Neural cell (in vitro differentiated cells): ENCODE results near the gene HOXA5. TPM values are rescaled to one million over a fixed set of nuclear protein-coding genes. Genes with fewer than 3 reads are reported as not detected.

ENCODE experiments used
- H2AFZ ChIP-seq: fragments of 200-600, 300-800 bp; sonication (generic), shearing (Covaris generic); 2 replicates; pipeline ENCODE4 v1.6.0; 2014; ENCODE audit warnings: low read depth, mild to moderate bottlenecking, antibody characterized with exemption, low read length, moderate library complexity
- H3F3A ChIP-seq: fragments of 200-600 bp; shearing (Covaris generic); 2 replicates; pipeline ENCODE4 v1.6.1; 2016; ENCODE audit warnings: mild to moderate bottlenecking, moderate library complexity, mixed read lengths, antibody characterized with exemption, low read length; ENCODE audit not compliant: insufficient read depth, poor library complexity, severe bottlenecking
- H3K27ac ChIP-seq: fragments of 200-600, 300-800 bp; sonication (generic), shearing (Covaris generic); 2 replicates; pipeline ENCODE4 v1.5.1; 2014; ENCODE audit warnings: mild to moderate bottlenecking, low read length, moderate library complexity
- H3K27me3 ChIP-seq: fragments of 300-800, 200-600 bp; sonication (generic), shearing (Covaris generic); 2 replicates; pipeline ENCODE4 v1.6.0; 2014; ENCODE audit warnings: mild to moderate bottlenecking, low read depth, low read length, moderate library complexity; ENCODE audit not compliant: insufficient read depth
- H3K36me3 ChIP-seq: fragments of 300-800, 200-600 bp; sonication (generic), shearing (Covaris generic); 2 replicates; pipeline ENCODE4 v1.5.1; 2014; ENCODE audit warnings: mild to moderate bottlenecking, antibody characterized with exemption, low read length, moderate library complexity; ENCODE audit not compliant: insufficient read depth
- H3K4me2 ChIP-seq: fragments of 300-800, 200-600 bp; sonication (generic), shearing (Covaris generic); 2 replicates; pipeline ENCODE4 v1.6.0; 2014; ENCODE audit warnings: mild to moderate bottlenecking, low read length
- H3K4me3 ChIP-seq: fragments of 300-800, 200-600 bp; sonication (generic), shearing (Covaris generic); 2 replicates; pipeline ENCODE4 v1.5.1; 2014; ENCODE audit warnings: mild to moderate bottlenecking, low read length, moderate library complexity
- H3K79me2 ChIP-seq: fragments of 200-600 bp; shearing (Covaris generic); replicated peaks from 2 replicates; pipeline ENCODE4 v1.6.0; 2014; ENCODE audit warnings: mild to moderate bottlenecking, low read length, moderate library complexity; ENCODE audit not compliant: insufficient read depth
- H3K9ac ChIP-seq: fragments of 300-800, 200-600 bp; sonication (generic), shearing (Covaris generic); 2 replicates; pipeline ENCODE4 v1.6.1; 2016; ENCODE audit warnings: mild to moderate bottlenecking, low read length, mixed read lengths
- H3K9me2 ChIP-seq: fragments of 200-600 bp; shearing (Covaris generic); 2 replicates; pipeline ENCODE4 v1.6.1; 2016; ENCODE audit warnings: mild to moderate bottlenecking, low read length, mixed read lengths; ENCODE audit not compliant: insufficient read depth
- H3K9me3 ChIP-seq: fragments of 200-600, 300-800 bp; sonication (generic), shearing (Covaris generic); 2 replicates; pipeline ENCODE4 v1.6.1; 2016; ENCODE audit warnings: mild to moderate bottlenecking, mixed run types, low read length, moderate library complexity, mixed read lengths
- H4K20me1 ChIP-seq: fragments of 200-600 bp; shearing (Covaris generic); 2 replicates; pipeline ENCODE4 v1.6.1; 2016; ENCODE audit warnings: mild to moderate bottlenecking, mixed run types; ENCODE audit not compliant: insufficient read depth
- EP300 ChIP-seq: fragments of 450-650 bp; conservative IDR thresholded peaks from 2 replicates; pipeline ENCODE4 v1.6.1; 2014; ENCODE audit warnings: antibody characterized with exemption, mild to moderate bottlenecking, moderate library complexity; ENCODE audit not compliant: poor library complexity, severe bottlenecking
- EZH2 ChIP-seq: fragments of 200-600, 300-800 bp; shearing (Covaris generic), sonication (generic); IDR thresholded peaks from 2 replicates; pipeline ENCODE4 v1.6.1; 2014; ENCODE audit warnings: antibody characterized with exemption, low read length, borderline replicate concordance, mild to moderate bottlenecking; ENCODE audit not compliant: insufficient read depth, poor library complexity, severe bottlenecking
- MXI1 ChIP-seq: fragments of 450-650 bp; conservative IDR thresholded peaks from 2 replicates; pipeline ENCODE4 v1.6.1; 2014; ENCODE audit warnings: antibody characterized with exemption, mild to moderate bottlenecking; ENCODE audit not compliant: poor library complexity, severe bottlenecking
- POLR2AphosphoS5 ChIP-seq: IDR thresholded peaks from 2 replicates; pipeline ENCODE4 v1.6.1; 2012
- RAD21 ChIP-seq: fragments of 450-650 bp; conservative IDR thresholded peaks from 2 replicates; pipeline ENCODE4 v1.6.1; 2014; ENCODE audit warnings: antibody characterized with exemption, mild to moderate bottlenecking, moderate library complexity
- SMC3 ChIP-seq: fragments of 450-650 bp; conservative IDR thresholded peaks from 2 replicates; pipeline ENCODE4 v1.6.1; 2014; ENCODE audit warnings: antibody characterized with exemption, mild to moderate bottlenecking, moderate library complexity; ENCODE audit not compliant: poor library complexity
- TAF1 ChIP-seq: IDR thresholded peaks from 2 replicates; pipeline ENCODE4 v1.6.1; 2012; ENCODE audit warnings: low read depth
- polyA plus RNA-seq: library from polyadenylated mRNA; depleted of rRNA; stranded (reverse); fragments of >200 nt; gene quantifications from 2 replicates; pipeline ENCODE4 v1.2.3, GENCODE V29; 2014
- TF ChIP-seq, protein P1 (sequence below): IDR thresholded peaks from 2 replicates; pipeline ENCODE4 v1.6.1; 2012; ENCODE audit warnings: borderline replicate concordance
- TF ChIP-seq, protein P2 (sequence below): fragments of 450-650 bp; IDR thresholded peaks from 2 replicates; pipeline ENCODE4 v1.5.1; 2014; ENCODE audit warnings: antibody characterized with exemption, mild to moderate bottlenecking, moderate library complexity; ENCODE audit not compliant: poor library complexity, severe bottlenecking

The HOXA5 gene
- polyA plus RNA-seq, 1 donor from 2014 or later: not detected

DNA sequence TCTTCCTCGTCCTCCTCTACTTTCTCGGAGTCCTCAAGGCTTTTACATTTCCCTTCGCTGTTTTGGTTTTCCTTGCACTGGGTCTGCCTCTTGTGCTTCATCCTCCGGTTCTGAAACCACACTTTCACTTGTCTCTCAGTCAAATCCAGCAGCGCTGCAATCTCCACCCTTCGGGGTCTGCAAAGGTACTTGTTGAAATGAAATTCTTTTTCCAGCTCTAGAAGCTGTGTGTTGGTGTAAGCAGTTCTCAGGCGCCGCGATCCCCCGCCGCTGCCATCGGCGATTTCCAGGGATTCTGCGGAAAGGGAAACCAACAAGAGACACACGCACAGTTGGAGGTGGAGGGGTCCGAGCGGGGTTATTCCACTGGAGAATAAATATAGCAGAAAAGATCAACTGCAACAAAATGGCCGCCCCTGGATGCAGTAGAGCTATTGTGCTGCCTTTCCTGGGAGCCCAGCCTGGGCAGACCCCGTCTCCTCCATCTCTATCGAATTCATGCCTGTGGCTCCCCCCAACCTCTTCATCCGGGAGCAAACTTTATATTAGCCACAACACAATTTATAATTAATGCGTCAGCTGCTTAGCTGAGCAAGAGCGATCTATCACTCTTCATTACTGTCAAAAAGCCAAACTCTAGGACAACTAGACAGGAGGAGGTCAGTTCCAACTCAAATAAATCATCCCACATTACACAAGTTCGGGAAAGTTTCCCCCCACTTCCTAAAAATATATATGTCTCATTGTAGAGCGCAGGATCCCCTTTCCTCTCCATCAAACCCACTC is 42.1 kb downstream of the HOXA5 start:
- Histone ChIP-seq H3K79me2 (no peaks in the 10 kb centered on the region), H3F3A (no peaks in the 10 kb centered on the region), H3K27me3 (peaks cover 100% of the 10 kb centered on the region), H4K20me1 (no peaks in the 10 kb centered on the region), H3K9me2 (no peaks in the 10 kb centered on the region), H3K36me3 (no peaks in the 10 kb centered on the region), H3K9ac (no peak overlapping the region), H3K4me2 (no peak overlapping the region), H2AFZ (no peak overlapping the region), H3K9me3 (no peaks in the 10 kb centered on the region), H3K4me3 (no peak overlapping the region), H3K27ac (no peak overlapping the region)
- TF ChIP-seq SMC3: no peak
- no peak for TF ChIP-seq MXI1
- no peak for TF ChIP-seq TAF1
- TF ChIP-seq EZH2: no peak
- TF ChIP-seq, protein P1, sequence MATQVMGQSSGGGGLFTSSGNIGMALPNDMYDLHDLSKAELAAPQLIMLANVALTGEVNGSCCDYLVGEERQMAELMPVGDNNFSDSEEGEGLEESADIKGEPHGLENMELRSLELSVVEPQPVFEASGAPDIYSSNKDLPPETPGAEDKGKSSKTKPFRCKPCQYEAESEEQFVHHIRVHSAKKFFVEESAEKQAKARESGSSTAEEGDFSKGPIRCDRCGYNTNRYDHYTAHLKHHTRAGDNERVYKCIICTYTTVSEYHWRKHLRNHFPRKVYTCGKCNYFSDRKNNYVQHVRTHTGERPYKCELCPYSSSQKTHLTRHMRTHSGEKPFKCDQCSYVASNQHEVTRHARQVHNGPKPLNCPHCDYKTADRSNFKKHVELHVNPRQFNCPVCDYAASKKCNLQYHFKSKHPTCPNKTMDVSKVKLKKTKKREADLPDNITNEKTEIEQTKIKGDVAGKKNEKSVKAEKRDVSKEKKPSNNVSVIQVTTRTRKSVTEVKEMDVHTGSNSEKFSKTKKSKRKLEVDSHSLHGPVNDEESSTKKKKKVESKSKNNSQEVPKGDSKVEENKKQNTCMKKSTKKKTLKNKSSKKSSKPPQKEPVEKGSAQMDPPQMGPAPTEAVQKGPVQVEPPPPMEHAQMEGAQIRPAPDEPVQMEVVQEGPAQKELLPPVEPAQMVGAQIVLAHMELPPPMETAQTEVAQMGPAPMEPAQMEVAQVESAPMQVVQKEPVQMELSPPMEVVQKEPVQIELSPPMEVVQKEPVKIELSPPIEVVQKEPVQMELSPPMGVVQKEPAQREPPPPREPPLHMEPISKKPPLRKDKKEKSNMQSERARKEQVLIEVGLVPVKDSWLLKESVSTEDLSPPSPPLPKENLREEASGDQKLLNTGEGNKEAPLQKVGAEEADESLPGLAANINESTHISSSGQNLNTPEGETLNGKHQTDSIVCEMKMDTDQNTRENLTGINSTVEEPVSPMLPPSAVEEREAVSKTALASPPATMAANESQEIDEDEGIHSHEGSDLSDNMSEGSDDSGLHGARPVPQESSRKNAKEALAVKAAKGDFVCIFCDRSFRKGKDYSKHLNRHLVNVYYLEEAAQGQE: no peak
- TF ChIP-seq, protein P2, sequence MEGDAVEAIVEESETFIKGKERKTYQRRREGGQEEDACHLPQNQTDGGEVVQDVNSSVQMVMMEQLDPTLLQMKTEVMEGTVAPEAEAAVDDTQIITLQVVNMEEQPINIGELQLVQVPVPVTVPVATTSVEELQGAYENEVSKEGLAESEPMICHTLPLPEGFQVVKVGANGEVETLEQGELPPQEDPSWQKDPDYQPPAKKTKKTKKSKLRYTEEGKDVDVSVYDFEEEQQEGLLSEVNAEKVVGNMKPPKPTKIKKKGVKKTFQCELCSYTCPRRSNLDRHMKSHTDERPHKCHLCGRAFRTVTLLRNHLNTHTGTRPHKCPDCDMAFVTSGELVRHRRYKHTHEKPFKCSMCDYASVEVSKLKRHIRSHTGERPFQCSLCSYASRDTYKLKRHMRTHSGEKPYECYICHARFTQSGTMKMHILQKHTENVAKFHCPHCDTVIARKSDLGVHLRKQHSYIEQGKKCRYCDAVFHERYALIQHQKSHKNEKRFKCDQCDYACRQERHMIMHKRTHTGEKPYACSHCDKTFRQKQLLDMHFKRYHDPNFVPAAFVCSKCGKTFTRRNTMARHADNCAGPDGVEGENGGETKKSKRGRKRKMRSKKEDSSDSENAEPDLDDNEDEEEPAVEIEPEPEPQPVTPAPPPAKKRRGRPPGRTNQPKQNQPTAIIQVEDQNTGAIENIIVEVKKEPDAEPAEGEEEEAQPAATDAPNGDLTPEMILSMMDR: no peak
- no peak for TF ChIP-seq POLR2AphosphoS5
- TF ChIP-seq EP300: no peak
- TF ChIP-seq RAD21: no peak

DNA sequence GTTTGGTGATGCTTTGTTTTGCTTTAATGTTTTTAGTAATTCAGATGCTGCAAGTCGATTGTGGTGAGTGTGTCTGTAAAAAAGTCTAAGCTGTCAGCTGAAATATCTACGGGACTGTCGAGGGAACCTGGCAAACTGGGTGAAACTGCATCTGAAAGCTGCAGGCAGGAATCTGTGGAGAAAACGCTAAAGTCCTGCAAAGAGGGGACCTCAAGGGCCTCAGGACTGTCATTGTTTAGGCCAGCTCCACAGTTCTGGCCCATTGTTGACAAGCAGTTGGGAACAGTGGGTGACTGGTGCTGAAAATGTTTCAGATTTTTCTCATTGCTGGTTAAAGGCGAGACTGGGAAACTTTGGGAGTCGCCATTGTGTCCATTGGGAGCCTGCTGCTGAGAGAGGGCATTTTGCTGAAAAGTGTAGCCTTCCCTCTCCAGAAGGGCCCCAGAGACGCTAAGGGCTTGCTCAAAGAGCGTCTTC is 42.7 kb downstream of the HOXA5 start:
- no peak overlapping the region for H3K4me3 ChIP-seq
- no peaks in the 10 kb centered on the region for H3F3A ChIP-seq
- H3K4me2 ChIP-seq: no peak overlapping the region
- H3K79me2 ChIP-seq: no peaks in the 10 kb centered on the region
- H3K9ac ChIP-seq: no peak overlapping the region
- H4K20me1 ChIP-seq: no peaks in the 10 kb centered on the region
- TF ChIP-seq, protein P1: no peak
- TF ChIP-seq EP300 (no peak), TAF1 (no peak), EZH2 (no peak), RAD21 (no peak), SMC3 (no peak), MXI1 (no peak), POLR2AphosphoS5 (no peak)
- TF ChIP-seq, protein P2: no peak
- H3K9me3 ChIP-seq: no peaks in the 10 kb centered on the region
- H3K36me3 ChIP-seq: no peaks in the 10 kb centered on the region
- H3K9me2 ChIP-seq: no peaks in the 10 kb centered on the region
- no peak overlapping the region for H3K27ac ChIP-seq
- no peak overlapping the region for H2AFZ ChIP-seq
- H3K27me3 ChIP-seq: peaks cover 100% of the 10 kb centered on the region
